ENCODE results near the gene CDH22.

- TF ChIP-seq CTCF (IDR thresholded peaks at IDR 0.05) (no peak), POLR2A (IDR thresholded peaks at IDR 0.05) (no peak)
Observed at GRCh38 chr20:46324379-46324778, 16.1 kb upstream of the CDH22 start.
